Fibroblast of lung (primary cell): ENCODE data around the gene MVP. TPM values are rescaled to one million over a fixed set of nuclear protein-coding genes. Genes with fewer than 3 reads are reported as not detected.
"Not testable (repeated sequence)": the region's sequence is repeated elsewhere in the genome, so short reads cannot be mapped to it uniquely, and the experiment has no call there.

ENCODE experiments used
- DNase-seq, 2 donors: peaks; one replicate each; pipeline versions ENCODE4 v3.0.0 to v3.0.0-alpha.2; 2010; ENCODE audit warnings: low read depth in 2 of 2
- H2AFZ ChIP-seq: 2 replicates; pipeline ENCODE4 v1.5.1; 2012; ENCODE audit warnings: low read length, control low read depth, inconsistent platforms
- H3K27ac ChIP-seq: 2 replicates; pipeline ENCODE4 v1.5.1; 2011; ENCODE audit warnings: low read length, control low read depth; ENCODE audit not compliant: insufficient read depth
- H3K27me3 ChIP-seq: 2 replicates; pipeline ENCODE4 v1.5.1; 2011; ENCODE audit warnings: mild to moderate bottlenecking, low read length; ENCODE audit not compliant: control insufficient read depth, insufficient read depth
- H3K36me3 ChIP-seq: 2 replicates; pipeline ENCODE4 v1.5.1; 2011; ENCODE audit warnings: low read length; ENCODE audit not compliant: control insufficient read depth, insufficient read depth
- H3K4me1 ChIP-seq: 2 replicates; pipeline ENCODE4 v1.5.1; 2011; ENCODE audit warnings: low read length; ENCODE audit not compliant: control insufficient read depth, insufficient read depth; ENCODE audit errors: extremely low read depth
- H3K4me2 ChIP-seq: 2 replicates; pipeline ENCODE4 v1.5.1; 2011; ENCODE audit warnings: low read length, control low read depth; ENCODE audit not compliant: insufficient read depth; ENCODE audit errors: extremely low read depth
- H3K4me3 ChIP-seq, 4 experiments: fragments of 200-600 bp in 1 of 4; sonication (generic) in 1 of 4; replicated peaks in 1 of 4; 2 replicates each; pipeline ENCODE4 v1.5.1; 2011 to 2016; ENCODE audit warnings: low read length in 4 of 4, low read depth in 3 of 4, mild to moderate bottlenecking in 3 of 4, control low read depth in 2 of 4, inconsistent platforms in 1 of 4, mixed read lengths in 1 of 4; ENCODE audit not compliant: insufficient read depth in 1 of 4; ENCODE audit errors: control extremely low read depth in 1 of 4
- H3K79me2 ChIP-seq: 2 replicates; pipeline ENCODE4 v1.5.1; 2012; ENCODE audit warnings: mild to moderate bottlenecking, low read length, inconsistent platforms; ENCODE audit not compliant: control insufficient read depth, insufficient read depth
- H3K9ac ChIP-seq: 2 replicates; pipeline ENCODE4 v1.5.1; 2011; ENCODE audit warnings: mild to moderate bottlenecking, low read length, control low read depth; ENCODE audit not compliant: insufficient read depth
- H3K9me3 ChIP-seq: 2 replicates; pipeline ENCODE4 v1.5.1; 2012; ENCODE audit warnings: low read depth, low read length; ENCODE audit not compliant: control insufficient read depth, insufficient read depth
- H4K20me1 ChIP-seq: 2 replicates; pipeline ENCODE4 v1.5.1; 2011; ENCODE audit warnings: low read length; ENCODE audit not compliant: control insufficient read depth, insufficient read depth; ENCODE audit errors: extremely low read depth
- CTCF ChIP-seq, 2 donors: IDR thresholded peaks in 1 of 2; conservative IDR thresholded peaks in 1 of 2; 1 replicate in 1 of 2; 2 replicates in 1 of 2; pipeline ENCODE4 v1.5.1; 2011 to 2012; ENCODE audit warnings: low read length in 2 of 2, control low read depth in 1 of 2, inconsistent platforms in 1 of 2, low read depth in 1 of 2, mild to moderate bottlenecking in 1 of 2
- EZH2 ChIP-seq: IDR thresholded peaks from 2 replicates; pipeline ENCODE4 v1.5.1; 2012; ENCODE audit warnings: low read length, control low read depth, mild to moderate bottlenecking; ENCODE audit errors: missing control alignments
- polyA minus RNA-seq: library from RNA; depleted of rRNA, polyadenylated mRNA; stranded (reverse); fragments of >200 nt; gene quantifications from 2 replicates; pipeline ENCODE4 v1.2.3, GENCODE V29; 2011; ENCODE audit warnings: low replicate concordance
- polyA plus RNA-seq, 2 donors: library from polyadenylated mRNA; depleted of rRNA in 1 of 2; stranded (reverse) in 1 of 2; unstranded in 1 of 2; fragments of >200 nt; gene quantifications; 2 replicates each; pipeline ENCODE4 v1.2.1, GENCODE V29; 2011 to 2012; ENCODE audit warnings: missing spikeins in 1 of 2
- total RNA-seq: library from RNA; depleted of rRNA; stranded (reverse); fragments of >200 nt; gene quantifications from 2 replicates; pipeline ENCODE4 v1.2.1, GENCODE V29; 2014

The MVP gene
- total RNA-seq, result 336 and 518 TPM in 2 replicates
- 208 and 214 TPM in 2 replicates for polyA plus RNA-seq
- polyA plus RNA-seq (2012), result 336 and 399 TPM in 2 replicates
- 1,738 and 1,898 TPM in 2 replicates for polyA minus RNA-seq

GRCh38 chr16:29820271-29820701 lies at the start of gene MVP:
Gene MVP (plus strand): TSS chr16:29820462. CDS start chr16:29830550, 10,088 bp downstream.
- Histone ChIP-seq H4K20me1 (no peaks in the 10 kb centered on the region), H3K9me3 (no peaks in the 10 kb centered on the region), H3K79me2 (peaks cover 70% of the 10 kb centered on the region), H3K9ac (peak within 1 kb of the TSS; percentile 80), H2AFZ (no peak within 1 kb of the TSS), H3K27ac (peak within 1 kb of the TSS; percentile 94), H3K4me2 (peak within 1 kb of the TSS; percentile 100), H3K27me3 (no peaks in the 10 kb centered on the region), H3K4me3 (peak within 1 kb of the TSS; percentile 84 to 100 (median 94)), H3K4me1 (peaks cover 30% of the 10 kb centered on the region), H3K36me3 (peaks cover 9% of the 10 kb centered on the region)
- TF ChIP-seq CTCF (conservative IDR thresholded peaks at IDR 0.05 in 1 of 2, IDR thresholded peaks at IDR 0.05 in 1 of 2; ENCODE audit: low read depth in 1 of 2, low read length in 2 of 2) (no peak), EZH2 (no peak)
- peak; percentile 63 to 67 for DNase-seq

- H3K4me2 ChIP-seq, H3K79me2 ChIP-seq, H3K9me3 ChIP-seq, DNase-seq, H3K9ac ChIP-seq, H3K27ac ChIP-seq, H4K20me1 ChIP-seq, H2AFZ ChIP-seq, H3K36me3 ChIP-seq, H3K27me3 ChIP-seq, H3K4me3 ChIP-seq, H3K4me1 ChIP-seq: not testable (repeated sequence)
These were observed 47.9 kb upstream of the MVP start for GRCh38 chr16:29772330-29772729.

- DNase-seq, result no peak
- H3K4me2 ChIP-seq, result no peak overlapping the region
- H3K9ac ChIP-seq, result no peak overlapping the region
- H4K20me1 ChIP-seq, result no peaks in the 10 kb centered on the region
- H3K9me3 ChIP-seq, result no peaks in the 10 kb centered on the region
- H3K79me2 ChIP-seq, result no peaks in the 10 kb centered on the region
- peaks cover 8% of the 10 kb centered on the region for H3K27me3 ChIP-seq
- no peaks in the 10 kb centered on the region for H3K4me1 ChIP-seq
- TF ChIP-seq EZH2 (no peak), CTCF (conservative IDR thresholded peaks at IDR 0.05 in 1 of 2, IDR thresholded peaks at IDR 0.05 in 1 of 2; ENCODE audit: low read depth in 1 of 2, low read length in 2 of 2) (no peak)
- H3K36me3 ChIP-seq, result no peaks in the 10 kb centered on the region
- no peak overlapping the region for H3K4me3 ChIP-seq
- H3K27ac ChIP-seq, result no peak overlapping the region
- no peak overlapping the region for H2AFZ ChIP-seq
These were observed 45.5 kb upstream of the MVP start for GRCh38 chr16:29774730-29775129.
